ENCODE results near the gene MYO3B. TPM values are rescaled to one million over a fixed set of nuclear protein-coding genes. Genes with fewer than 3 reads are reported as not detected.
A peak's percentile ranks its signal among the peaks of the same experiment; 100 is the strongest.
"Not testable (repeated sequence)": the region's sequence is repeated elsewhere in the genome, so short reads cannot be mapped to it uniquely, and the experiment has no call there.

The MYO3B gene
- total RNA-seq, 1 donor from 2014 or later: 5.5 TPM

DNA sequence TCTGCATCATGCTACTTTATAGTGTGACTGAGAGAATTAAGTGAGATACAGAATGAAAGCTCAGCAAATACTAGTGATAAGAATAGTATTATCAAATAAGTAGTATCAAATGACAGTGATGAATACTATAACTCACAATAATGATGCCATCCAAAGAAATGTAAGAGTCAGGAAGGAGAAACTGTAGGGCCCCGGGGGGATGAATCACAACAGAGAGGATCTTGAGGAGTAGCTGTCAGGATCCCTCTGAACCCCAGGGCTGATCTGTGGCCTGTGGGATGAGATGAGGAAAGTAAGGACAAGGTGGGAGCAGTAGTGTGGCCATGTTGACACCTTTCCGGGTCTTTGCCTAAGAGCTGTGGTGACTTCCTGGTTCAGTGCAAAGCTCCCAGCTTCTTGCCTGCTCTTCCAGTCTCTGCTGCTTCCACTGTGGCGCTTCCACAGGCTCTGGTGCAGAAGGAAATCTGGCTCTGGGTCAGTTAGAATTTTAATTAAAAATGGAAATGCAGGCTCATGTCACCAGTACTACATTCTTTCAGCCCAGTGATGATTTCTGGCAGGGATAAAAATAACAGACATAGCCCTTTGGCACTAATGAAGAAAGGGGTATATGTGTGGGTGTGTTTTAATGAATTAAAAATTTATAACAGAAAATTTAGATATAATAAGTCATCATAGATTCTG is 166.9 kb downstream of the MYO3B start:
- no peak for DNase-seq

DNA sequence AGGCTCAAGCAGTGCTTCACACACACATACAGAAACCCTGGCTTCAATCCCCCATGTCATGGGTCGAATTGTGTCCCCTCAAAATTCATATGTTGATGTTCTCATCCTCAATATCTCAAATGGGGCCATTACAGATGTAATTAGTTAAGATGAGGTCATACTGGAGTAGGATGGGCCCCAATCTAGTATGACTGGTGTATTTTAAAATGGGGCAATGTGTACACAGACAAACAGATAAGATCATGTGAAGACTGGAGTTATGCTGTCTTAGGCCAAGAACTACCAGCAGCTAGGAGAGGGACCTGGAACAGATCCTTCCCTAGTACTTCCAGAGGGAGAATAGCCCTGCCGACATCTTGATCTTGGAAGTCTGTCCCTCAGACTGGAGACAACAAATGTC is 167.7 kb downstream of the MYO3B start:
- no peak for DNase-seq

DNA sequence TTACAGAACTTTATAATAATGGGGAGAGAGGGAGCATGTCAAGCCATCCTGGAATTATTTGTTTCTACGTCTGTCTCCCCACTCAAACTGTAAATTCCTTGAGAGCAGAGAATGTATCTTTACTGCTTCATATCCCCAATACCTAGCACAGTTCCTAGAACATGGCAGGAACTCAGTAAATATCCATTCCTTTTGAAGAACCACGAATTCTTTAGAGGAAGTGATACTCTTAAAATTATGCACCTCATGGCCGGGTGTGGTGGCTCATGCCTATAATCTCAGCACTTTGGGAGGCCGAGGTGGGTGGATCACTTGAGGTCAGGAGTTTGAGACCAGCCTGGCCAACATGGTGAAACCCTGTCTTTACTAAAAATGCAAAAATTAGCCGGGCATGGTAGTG is 171.3 kb downstream of the MYO3B start:
- not testable (repeated sequence) for DNase-seq

- no peak for DNase-seq
Observed at GRCh38 chr2:170350929-170351826, 173.2 kb downstream of the MYO3B start.

GRCh38 chr2:170353723-170354122 is 175.8 kb downstream of the MYO3B start:
- DNase-seq: no peak

GRCh38 chr2:170354388-170354787 is 176.4 kb downstream of the MYO3B start:
- no peak for DNase-seq

DNA sequence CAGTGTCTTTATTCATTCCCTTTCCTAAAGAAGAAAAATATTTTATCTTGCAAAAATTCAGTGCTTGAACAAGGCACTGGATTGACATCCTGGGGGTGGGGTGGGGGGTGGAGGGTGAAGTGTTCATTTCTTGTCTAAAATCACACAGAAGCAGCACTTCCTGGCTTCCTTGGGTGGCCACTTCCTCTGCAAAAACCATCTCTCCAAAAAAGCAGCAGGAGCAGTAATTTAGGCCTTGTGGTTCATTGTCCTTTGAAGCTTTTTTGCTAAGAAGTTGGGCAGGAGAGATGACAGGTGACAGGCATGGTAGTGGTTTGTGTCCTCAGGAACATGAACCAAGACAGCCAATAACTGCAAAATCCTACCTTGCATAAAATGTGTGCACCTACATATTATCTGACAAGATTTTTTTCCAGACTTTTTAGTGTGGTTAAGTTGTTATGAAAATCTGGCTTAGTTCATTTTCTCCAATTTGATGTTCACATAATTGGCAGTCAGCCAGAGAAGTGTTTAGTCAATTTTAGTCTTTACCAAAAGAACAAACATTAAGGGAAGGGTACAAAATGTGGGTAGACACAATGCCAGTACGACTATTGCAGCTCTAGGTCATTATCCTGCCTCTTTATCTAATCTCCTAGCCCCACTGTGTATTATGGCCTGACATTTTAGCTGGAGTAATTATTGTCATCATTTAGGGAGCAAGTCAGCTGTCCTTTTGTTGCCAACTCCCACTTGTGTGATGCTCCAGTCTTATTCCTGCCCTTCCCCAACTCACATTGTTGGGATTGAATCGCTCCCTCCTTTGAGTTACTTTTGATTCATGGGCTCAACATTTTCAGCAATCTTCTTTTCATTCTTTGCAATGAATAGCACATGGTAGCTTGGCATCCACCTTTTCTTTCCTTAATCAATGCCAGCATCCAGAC is 177.2 kb downstream of the MYO3B start:
- DNase-seq: no peak

DNA sequence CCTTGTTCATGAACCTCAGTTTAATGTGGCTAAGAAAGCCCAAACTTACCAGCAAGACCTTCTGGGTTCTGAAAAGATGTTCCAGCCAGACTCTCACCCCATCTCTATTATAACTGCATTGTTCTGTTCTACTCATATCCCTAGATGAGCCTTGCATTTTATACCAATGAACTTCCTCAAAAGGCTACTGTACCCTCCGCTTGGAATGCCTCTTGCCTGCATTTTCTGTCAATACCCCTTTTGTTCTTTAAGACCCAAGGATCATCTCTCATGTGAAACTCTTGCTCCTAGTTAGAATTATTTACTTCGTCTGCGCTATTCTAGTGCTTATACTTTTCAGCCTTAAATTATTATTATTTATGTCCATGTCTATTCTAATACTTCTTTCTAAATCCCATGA is 181.5 kb downstream of the MYO3B start:
- DNase-seq: no peak

- no peak for DNase-seq
Observed at GRCh38 chr2:170360546-170361089, 182.7 kb downstream of the MYO3B start.

GRCh38 chr2:170361090-170361936 is 183.4 kb downstream of the MYO3B start:
- peak; percentile 30 for DNase-seq

GRCh38 chr2:170362313-170362870 is 184.4 kb downstream of the MYO3B start:
- no peak for DNase-seq

DNA sequence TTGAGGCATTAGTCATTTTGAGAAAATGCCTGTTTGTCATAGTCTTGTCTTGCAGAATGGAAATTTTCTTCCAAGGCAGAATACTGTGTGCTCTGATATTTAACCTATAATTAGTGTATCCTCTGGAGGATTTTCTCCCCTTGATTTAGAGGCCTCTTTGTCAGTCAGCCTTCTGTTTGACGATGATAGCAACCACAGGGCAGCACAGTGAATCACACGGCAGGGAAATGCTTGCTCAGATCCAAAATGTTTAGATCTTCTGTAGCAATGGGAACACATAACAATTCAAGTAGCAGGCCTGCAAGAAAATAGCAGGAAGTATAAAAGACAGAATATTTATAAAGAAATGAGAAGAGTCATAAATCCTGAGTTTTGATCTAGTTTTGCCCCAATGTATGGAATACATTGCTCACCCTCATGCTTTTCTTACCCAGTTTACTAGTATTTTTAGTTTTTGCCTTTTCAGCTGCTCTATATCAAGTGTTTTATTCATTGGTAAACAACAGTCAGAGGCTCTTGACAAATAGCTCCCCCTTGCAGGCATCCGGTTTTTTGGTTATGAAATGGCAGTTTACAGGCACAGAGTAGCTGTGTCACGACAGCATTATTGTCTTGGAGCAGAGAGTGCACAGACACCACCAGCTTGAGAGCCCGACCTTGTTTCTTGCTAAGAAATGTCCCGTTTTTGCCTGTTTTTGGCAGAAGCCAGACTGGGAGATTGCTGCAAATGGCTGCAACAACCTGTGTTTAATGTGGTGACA is 185.1 kb downstream of the MYO3B start:
- no peak for DNase-seq

- no peak for DNase-seq
Observed at GRCh38 chr2:170365003-170365402, 187.1 kb downstream of the MYO3B start.

DNA sequence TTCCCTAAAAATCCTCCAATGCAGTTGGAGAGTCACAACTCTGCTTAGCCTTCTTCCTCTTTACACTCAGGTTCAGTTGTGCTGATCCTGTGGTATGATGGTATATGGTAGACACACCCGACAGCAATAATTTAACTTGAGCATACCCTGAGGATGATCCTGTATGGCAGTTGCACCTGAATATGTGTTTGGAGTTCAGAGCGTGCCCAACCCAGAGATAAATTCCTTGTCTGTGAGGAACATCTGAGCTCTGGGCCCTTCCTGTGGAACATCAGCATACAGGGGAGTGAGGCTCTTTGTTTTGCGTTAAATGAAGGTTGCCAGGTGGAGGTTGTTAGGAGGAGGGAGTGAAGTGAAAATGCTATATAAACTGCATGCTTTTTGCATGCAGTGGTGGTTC is 187.7 kb downstream of the MYO3B start:
- no peak for DNase-seq

DNA sequence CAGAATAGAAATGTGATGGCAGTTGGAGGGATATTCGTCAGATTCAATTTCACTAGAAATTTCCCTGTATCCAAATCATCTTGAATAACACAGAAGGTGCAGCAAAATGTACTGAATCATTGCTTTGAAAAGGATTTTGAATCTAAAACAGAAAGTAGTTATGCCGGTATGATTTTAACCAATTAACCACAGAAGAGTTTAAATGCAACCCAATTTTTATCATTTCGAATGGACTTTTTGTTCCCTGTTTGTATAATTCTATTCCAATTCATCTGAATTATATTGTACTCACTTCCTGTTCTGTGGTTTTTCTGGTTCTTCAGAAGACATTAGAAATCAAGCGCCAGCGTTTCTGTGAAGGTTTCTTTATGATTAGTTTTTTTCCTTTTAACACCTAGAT is 190.4 kb downstream of the MYO3B start:
- no peak for DNase-seq

DNA sequence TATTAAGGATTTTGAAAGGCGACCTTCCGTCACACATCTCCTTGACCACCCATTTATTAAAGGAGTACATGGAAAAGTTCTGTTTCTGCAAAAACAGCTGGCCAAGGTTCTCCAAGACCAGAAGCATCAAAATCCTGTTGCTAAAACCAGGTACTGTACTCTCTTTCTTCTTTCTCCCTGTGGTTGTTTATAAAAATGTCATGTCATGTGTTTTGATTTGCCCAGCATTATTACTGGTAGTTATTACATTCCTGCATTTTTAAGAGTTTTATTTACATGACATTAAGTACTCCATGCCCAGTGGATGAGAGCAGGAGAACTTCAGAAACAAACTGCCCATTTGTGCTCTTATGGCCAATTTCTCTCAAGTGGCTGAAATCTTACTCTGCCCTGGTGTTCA is 191.3 kb downstream of the MYO3B start:
- DNase-seq: no peak

DNA sequence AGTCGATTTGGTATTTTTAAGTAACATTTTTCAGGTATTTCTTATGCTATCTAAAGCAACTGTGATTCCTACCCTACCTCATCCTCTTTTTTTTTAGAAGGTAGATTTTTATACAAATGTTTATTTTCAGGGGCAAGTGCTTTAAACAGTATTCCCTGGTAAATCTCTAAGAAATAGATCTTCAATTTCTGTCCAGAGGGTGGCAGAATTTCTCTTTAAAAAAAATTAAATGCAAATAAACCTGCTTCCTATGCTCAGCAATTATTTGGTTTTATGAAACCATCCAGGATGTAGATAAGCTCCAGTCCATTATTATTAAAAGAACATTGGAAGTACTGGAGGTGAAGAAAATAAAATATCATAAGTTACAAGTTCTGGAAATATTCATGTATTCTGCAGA is 191.9 kb downstream of the MYO3B start:
- no peak for DNase-seq

DNA sequence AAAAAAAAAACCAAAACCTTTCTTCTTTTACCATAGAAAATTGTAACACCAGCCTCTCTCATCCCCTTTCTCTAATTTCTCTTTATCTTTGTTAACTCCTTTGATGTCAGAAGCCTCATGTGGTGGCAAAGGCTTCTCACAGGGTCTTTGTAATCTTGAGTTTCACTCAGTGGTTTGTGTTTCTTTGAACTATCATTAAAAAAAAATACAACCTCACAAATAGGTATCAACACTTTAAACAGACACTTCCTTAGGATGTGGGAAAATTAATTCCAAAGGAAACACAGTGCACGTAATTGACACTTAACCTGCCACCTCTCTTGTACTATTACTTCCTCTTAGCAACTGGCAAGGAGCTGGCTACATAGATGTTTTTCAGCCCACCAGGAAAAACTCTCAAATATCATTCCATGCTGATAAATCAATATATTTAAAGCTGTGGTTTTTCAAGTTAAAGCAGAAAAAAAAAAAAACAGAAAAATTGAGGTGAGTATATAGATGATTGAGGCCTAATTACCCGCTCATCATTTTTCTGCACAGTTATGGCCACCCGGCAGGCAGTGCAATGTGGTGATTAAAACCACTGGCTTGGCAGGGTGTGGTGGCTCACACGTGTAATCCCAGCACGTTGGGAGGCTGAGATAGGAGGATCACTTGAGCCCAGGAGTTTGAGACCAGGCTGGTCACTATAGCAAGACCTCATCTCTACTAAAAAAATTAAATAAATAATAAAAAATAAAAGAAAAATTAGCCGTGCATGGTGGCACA is 193.5 kb downstream of the MYO3B start:
- no peak for DNase-seq

DNA sequence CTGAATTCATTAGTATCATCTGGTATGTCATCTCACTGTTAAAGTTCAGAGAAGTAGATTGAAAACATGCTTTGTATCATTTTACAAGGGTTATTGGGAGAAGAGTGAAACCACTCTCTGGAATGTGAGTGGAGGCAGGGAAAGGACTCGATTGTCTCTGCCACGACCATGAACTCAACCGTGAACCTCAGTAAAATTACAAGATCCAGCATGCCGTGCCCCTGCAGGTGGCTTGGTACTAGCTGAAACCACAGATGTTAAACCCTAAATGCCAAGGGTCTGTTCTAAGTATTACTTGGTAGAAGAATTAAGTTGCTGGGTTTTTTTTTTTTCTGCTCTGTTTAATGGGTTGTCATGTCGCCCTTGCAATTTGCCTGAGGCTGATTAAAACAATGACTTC is 197.2 kb downstream of the MYO3B start:
- no peak for DNase-seq
